ENCODE results near the gene HP1BP3. TPM values are rescaled to one million over a fixed set of nuclear protein-coding genes. Genes with fewer than 3 reads are reported as not detected.
A peak's percentile ranks its signal among the peaks of the same experiment; 100 is the strongest.

Gene HP1BP3
- total RNA-seq, 1 donor from 2014 or later, result 102 TPM

DNA sequence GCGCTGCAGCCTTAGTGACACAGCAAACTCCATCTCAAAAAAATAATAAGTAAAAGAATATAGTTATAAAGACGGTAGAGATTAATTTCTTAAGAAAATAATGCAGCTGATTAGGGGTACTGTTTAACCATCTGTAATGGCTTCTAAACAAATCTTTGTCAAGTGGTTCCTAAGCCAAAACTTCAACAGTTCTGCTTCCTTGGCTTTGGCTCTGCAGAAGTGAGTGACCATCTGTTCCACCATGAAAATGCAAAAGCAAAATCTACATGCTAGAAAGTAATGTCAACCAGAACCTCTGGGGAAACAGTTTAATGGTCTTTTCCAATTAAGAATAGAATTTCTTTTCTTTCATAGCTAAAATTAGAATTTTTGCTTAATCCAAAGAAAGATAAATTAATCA lies 46.3 kb downstream of the HP1BP3 start:
- DNase-seq (ENCODE audit: low read depth) (no peak), FAIRE-seq (no peak)
- Histone ChIP-seq H3K36me3 (ENCODE audit: control insufficient read depth, insufficient read depth, low read length) (peaks cover 6% of the 10 kb centered on the region), H3K4me3 (ENCODE audit: low read depth, low read length) (no peak overlapping the region), H3K27me3 (ENCODE audit: control insufficient read depth, insufficient read depth, low read length) (no peaks in the 10 kb centered on the region)
- TF ChIP-seq, protein P1, sequence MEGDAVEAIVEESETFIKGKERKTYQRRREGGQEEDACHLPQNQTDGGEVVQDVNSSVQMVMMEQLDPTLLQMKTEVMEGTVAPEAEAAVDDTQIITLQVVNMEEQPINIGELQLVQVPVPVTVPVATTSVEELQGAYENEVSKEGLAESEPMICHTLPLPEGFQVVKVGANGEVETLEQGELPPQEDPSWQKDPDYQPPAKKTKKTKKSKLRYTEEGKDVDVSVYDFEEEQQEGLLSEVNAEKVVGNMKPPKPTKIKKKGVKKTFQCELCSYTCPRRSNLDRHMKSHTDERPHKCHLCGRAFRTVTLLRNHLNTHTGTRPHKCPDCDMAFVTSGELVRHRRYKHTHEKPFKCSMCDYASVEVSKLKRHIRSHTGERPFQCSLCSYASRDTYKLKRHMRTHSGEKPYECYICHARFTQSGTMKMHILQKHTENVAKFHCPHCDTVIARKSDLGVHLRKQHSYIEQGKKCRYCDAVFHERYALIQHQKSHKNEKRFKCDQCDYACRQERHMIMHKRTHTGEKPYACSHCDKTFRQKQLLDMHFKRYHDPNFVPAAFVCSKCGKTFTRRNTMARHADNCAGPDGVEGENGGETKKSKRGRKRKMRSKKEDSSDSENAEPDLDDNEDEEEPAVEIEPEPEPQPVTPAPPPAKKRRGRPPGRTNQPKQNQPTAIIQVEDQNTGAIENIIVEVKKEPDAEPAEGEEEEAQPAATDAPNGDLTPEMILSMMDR (IDR thresholded peaks at IDR 0.05; ENCODE audit: insufficient read depth, low read length, severe bottlenecking), result no peak

DNA sequence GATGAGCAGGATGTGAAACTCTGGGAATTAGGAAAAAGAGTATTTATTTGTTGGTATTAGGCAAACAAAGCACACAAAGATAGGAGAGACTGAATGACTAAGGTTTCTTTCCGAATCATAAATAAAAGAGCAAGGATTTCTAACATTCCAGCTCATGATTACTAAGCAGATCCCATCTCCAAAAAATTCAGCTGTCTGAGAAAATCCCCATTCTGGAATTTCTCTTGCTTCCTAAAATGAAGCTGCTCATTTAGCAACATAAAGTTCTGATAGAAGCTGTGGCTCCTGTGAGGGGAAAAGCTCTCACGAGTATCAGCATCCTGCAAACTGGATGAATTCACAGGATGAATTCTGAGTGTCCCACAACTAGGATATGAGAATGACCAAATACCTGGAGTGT lies 47.9 kb downstream of the HP1BP3 start:
- Histone ChIP-seq H3K27me3 (ENCODE audit: control insufficient read depth, insufficient read depth, low read length) (no peaks in the 10 kb centered on the region), H3K4me3 (ENCODE audit: low read depth, low read length) (no peak overlapping the region), H3K36me3 (ENCODE audit: control insufficient read depth, insufficient read depth, low read length) (no peaks in the 10 kb centered on the region)
- DNase-seq (ENCODE audit: low read depth), result peak; percentile 71
- TF ChIP-seq, protein P1 (IDR thresholded peaks at IDR 0.05; ENCODE audit: insufficient read depth, low read length, severe bottlenecking), result no peak
- no peak for FAIRE-seq

DNA sequence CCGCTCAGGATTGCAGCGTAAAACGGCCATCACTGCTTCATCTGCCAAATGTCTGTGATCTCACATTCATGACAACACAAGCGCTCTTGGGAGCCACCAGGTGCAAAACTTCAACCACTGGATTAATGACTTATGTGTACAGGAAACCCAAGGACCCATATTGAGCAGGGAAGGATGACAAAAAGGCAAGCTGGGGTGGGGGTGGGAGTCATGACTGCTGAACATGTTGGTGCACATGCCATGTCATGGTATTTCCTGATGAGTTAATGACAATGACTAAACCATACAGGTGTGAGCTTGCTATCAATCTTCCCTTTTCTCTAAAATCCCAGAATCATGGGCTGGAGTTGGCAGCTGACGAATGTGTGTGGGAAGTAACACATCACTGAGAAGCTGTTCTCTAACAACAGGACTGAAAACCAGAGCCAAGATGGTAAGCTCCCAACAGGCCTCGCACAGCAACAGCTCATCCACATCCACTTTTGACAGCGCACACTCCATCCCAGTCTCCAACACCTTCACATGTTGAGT lies 51.5 kb downstream of the HP1BP3 start:
- peak; percentile 100 for FAIRE-seq
- peak; percentile 99 for DNase-seq (ENCODE audit: low read depth)
- no peak overlapping the region for H3K4me3 ChIP-seq (ENCODE audit: low read depth, low read length)
- TF ChIP-seq, protein P1 (IDR thresholded peaks at IDR 0.05; ENCODE audit: insufficient read depth, low read length, severe bottlenecking), result no peak
- H3K36me3 ChIP-seq (ENCODE audit: control insufficient read depth, insufficient read depth, low read length), result no peaks in the 10 kb centered on the region
- no peaks in the 10 kb centered on the region for H3K27me3 ChIP-seq (ENCODE audit: control insufficient read depth, insufficient read depth, low read length)

DNA sequence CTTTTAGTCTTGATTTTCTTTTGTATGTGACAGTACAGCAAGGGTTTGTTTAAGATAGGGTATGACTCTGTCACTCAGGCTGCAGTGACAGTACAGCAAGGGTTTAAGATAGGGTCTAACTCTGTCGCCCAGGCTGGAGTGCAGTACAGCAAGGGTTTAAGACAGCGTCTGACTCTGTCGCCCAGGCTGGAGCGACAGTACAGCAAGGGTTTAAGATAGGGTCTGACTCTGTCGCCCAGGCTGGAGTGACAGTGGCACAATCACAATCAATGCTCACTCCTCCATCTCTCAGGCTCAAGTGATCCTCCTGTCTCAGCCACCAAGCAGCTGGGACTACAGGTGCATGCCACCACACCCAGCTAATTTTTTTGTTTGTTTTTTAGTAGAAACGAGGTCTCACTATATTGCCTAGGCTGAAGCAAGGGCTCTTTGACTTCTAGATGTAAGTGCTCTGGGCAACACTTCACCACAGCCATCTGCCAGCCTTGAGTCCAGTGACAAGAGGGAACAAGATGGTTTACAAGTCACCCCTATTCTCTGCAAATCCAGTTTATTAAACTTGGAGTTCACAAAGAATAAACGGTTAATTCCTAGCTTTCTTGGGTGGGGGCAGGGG lies 53.6 kb downstream of the HP1BP3 start:
- Histone ChIP-seq H3K36me3 (ENCODE audit: control insufficient read depth, insufficient read depth, low read length) (no peaks in the 10 kb centered on the region), H3K4me3 (ENCODE audit: low read depth, low read length) (no peak overlapping the region), H3K27me3 (ENCODE audit: control insufficient read depth, insufficient read depth, low read length) (no peaks in the 10 kb centered on the region)
- FAIRE-seq (no peak), DNase-seq (ENCODE audit: low read depth) (no peak)
- TF ChIP-seq, protein P1 (IDR thresholded peaks at IDR 0.05; ENCODE audit: insufficient read depth, low read length, severe bottlenecking), result no peak

DNA sequence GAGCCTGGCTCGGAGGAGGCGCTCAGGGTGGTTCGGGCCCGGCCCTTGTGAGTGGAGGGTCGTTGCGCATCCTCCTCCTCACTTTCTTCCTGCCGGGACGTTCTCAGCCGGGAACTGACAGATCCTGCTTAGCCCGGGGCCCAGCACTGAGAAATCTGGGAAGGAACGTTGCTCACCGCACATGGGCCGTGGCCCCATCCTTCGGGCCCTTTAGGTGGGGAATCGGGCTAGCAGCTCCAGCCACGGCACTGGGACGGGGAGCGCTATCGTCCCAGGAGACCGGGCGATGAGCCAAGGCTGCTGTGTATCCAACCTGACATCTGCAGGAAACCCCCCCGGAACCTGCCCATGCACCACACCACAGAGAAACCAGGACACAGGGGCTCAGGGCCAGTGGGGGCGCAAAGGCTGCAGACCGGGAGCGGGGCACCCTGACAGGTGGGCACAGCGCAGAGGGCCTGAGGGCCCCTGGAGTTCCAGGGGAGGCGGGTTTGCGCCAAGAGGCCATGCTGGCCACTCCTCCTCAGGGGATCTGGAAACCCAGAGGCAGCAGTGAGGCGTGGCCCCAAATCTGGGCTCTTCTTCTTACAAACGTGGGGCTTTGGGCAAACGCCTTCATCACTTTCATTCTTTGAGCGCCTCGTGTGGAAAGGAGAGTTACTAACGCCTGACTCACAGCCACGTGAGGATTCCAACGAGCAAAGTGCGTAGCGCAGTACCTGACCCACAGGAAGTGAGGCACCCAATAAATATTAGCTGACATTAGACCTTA lies 54.3 kb downstream of the HP1BP3 start, which contains the start of gene SH2D5:
Gene SH2D5, minus strand, starts transcription at position 116 of the 772 bp plus-strand sequence. CDS start 4,659 bp downstream, outside the sequence.
- DNase-seq (ENCODE audit: low read depth), result peak; percentile 99
- TF ChIP-seq, protein P1 (IDR thresholded peaks at IDR 0.05; ENCODE audit: insufficient read depth, low read length, severe bottlenecking), result peak; percentile 45
- Histone ChIP-seq H3K4me3 (ENCODE audit: low read depth, low read length) (peak within 1 kb of the TSS; percentile 72), H3K36me3 (ENCODE audit: control insufficient read depth, insufficient read depth, low read length) (no peaks in the 10 kb centered on the region), H3K27me3 (ENCODE audit: control insufficient read depth, insufficient read depth, low read length) (no peaks in the 10 kb centered on the region)
- FAIRE-seq, result peak; percentile 98
